ENCODE data around the gene CLSTN2.

CLSTN2 gene

DNA sequence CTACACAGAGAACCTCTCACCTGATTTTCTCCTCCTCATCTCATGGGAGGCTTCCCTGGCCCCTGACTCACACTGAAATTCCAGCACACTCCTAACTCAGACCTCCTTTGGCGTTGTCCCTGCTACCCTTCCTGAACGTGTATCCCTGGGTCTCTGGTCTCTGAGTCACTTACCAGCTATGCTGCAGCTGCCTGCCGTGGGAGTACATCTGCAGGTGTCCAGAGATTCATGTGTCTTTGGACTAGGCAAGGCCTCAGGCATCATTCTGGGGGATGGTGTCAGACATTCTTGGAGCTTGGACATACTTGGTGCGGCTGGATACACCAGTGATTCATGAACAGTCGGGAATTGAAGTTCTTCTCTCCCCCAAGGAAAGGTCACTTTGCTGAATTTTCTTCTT, 594.1 kb downstream of the CLSTN2 start:
- no peak for DNase-seq

GRCh38 chr3:140529558-140529957, 594.6 kb downstream of the CLSTN2 start:
- no peak for DNase-seq

DNA sequence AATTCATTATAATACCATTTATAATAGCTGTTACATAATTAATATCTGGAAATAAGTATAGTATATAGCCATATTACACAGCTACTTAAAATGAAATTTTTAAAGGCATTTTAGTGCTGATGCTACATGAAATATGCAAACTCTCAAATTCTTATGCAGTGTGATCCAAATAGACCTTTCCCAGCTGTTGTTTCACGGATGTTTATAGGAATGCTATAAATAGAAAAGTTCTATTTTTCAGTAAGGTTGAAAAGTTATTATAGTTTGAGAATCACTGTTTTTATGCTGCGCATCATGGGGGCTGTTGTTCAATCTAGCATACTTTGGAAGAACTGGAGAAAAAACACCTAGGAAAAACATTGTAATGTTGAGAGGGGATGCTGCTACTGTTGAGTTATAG, 595.1 kb downstream of the CLSTN2 start:
- no peak for DNase-seq

DNA sequence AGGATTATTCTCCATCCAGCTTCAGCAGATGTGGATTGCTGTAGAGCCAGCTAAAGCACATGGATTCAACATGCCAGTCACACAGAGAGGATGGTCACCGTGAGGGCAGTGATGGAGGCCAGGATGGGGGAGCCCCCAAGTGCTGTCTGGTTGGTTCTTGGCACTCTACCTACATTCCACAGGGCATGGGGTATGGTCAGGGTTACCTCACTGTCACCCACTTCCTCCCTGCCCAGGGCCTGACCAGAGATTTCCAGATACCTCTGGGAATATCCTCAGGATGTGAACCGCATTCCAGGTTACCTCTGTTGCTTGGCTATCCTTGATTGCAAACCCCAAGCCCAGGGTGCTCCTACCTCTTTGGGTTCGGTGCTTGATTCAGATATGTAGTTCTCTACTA, 595.6 kb downstream of the CLSTN2 start:
- no peak for DNase-seq

DNA sequence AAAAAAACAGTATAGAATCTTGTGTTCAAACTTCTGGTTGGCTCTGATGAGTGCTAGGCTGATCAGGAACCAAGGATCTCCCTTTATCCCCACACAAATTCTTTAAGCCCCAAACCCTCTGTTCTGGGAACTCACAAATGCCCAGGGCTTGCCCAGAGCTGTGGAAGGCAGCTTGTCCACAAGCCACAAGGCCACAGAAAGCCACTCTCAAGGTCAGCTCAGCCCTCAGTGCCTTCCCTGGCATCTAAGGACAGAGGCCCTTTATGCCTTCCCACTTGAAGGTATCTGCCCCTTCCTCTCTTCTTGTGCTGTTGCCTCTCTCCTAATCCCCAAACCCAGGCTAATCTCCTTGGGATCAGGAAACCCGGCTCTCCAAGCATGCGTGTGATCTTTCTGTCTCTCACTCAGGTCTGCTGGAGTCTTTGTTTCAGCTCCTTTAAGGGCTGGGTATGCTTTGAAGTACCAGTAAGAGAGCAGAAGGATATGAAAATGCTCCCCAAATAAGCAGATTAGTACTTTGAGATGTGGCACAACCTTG, 597.9 kb downstream of the CLSTN2 start:
- no peak for DNase-seq

DNA sequence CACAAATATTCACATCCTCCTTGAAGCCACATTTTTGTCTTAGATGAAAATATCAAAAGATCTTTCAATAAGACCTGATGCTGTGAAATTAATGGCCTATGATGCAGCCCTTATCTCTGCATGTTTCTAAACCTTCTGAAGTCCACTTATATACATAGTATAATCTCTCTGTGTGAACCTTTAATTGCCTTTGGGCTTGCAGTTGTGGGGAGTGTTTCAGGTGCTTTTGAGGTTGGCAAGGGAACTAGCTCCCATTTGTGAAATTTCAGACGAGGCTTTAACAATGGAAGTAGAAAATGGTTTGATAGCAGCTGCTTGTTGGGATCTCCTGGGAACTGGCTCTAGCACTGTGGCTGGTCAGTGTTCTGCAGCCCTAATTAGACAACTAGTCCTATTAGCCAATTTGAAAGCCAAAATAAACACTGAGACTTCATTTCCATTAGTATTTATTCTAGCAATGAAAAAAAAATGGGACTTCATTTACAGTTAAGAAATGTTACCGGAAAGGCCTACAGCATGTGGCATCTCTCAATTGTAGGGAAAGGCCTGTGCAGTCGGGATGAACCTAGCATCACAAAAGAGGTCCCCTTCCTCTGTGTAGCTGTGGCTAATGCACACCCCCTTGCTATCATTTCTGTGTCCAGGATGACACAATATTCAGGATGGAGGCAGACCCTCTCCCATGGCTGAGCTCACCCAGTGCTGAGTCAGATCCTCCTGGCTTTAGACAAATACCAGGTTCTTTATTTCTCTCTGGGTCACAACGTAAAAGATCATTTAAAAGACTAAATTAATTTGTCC, 602.1 kb downstream of the CLSTN2 start:
- no peak for DNase-seq

DNA sequence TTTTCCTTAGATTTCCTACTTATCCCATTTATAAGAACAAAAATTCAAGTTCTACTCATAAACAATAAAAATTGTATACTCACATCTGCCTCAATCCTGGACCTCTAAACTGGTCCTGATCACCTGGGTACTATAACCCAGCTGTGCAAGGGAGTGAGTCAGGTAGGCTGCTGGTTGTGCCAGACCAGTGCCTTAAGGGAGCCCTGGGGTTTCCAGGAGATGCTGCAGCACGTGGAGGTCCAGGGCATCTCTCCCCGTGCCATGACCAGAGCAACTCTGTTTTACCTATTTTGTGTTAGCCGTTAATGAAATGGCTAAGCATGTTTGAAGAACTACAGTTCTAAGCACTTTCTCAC, 602.7 kb downstream of the CLSTN2 start:
- DNase-seq = no peak

- no peak for DNase-seq
These were observed 605.3 kb downstream of the CLSTN2 start for GRCh38 chr3:140540262-140540661.

GRCh38 chr3:140541975-140542653, 607.1 kb downstream of the CLSTN2 start:
- DNase-seq = no peak

DNA sequence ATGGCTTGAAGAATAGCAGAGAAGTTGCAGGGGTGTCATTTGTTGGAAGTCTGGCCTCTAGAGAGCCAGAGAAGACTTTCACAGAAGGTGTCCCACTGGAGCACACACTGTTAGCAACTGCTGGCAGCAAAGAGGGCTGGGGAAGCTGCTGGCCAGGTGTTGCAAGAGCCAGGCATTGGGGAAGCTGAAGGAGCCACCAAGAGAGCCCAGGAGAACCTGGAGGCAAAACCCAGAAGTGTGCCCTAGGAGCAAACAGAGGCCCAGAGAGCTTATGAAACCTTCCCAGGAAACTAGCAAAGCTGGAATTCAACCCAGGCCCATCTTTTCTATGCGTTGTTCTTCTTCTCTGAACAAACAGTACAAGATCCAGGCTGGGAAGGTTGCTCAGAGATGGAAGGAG, 610.2 kb downstream of the CLSTN2 start:
- no peak for DNase-seq

DNA sequence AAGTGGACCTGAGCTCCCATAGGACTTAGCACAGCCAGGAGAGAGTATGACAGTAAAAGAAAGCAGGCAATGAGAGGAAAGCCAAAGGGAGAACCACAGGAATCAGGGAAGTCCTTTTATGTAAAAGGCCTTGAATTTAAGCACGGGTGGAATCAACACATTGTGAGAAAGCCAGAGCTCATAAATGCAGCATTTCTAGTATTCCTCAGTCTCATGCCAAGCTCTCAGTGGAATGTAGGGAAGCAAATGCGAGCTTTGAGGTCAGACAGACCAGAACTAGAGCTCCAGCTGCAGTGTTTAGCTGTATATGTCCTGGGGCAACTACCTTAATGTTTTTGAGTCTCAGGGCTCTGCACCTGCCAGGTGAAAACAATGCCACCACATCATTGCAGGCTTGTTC, 610.8 kb downstream of the CLSTN2 start:
- no peak for DNase-seq

DNA sequence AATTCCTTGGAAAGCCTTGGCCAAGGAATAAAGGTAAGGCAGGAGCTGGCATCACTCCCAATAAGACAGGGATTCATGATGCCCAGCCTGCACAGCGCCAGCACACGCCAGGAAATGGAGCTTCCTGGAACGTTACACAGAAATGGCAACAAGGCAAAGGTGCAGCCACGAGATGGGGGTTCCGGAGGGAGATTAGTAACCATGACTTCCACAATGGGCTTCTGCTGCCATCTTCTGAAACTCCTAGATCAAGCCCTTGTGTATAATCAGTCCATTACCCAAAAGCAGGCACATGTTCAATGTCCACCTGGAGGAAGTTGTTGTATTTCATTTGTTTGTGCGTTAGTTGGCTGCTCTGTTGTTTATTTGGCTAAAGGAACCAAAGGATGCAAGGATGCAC, 611.7 kb downstream of the CLSTN2 start:
- DNase-seq = peak; percentile 3

- no peak for DNase-seq
These were observed 617.4 kb downstream of the CLSTN2 start for GRCh38 chr3:140552403-140552802.

DNA sequence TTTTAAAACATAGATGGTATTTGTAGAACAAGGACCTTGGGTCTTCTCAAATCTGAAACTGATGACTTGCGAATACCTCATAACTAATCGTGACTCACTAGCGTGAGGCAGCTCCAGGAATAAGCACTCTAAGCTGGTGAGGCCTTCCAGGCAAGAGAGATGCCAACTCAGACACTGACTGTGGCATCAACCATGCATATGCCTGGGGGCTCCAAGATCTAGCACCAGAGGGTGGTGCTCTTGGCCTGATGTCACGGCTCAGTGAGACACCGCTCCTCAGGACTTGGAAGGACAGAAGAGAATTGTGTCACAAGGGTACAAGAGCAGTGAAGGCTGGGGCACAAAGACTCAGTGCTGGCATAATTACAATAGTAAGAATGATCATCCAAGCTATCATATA, 617.9 kb downstream of the CLSTN2 start:
- DNase-seq = peak; percentile 1

DNA sequence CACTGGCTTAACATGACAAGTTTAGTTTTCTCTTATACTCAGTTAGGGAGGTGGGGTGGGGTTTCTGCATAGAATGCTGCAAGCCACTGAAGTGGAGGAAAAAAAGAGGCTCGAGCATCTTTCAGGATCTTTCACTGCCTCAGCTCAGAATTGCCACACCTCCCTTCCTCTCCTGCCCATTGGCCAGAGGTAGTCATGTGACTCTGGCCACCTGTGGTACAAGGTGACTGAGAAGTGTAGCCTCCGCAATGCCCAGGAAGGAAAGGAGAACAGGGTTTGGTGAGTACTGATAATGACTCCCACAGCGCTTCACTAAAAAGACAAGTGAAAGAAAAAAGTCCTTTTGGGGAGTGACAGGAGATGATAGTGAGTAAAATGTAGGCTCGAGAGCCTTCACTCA, 618.6 kb downstream of the CLSTN2 start:
- DNase-seq = no peak

GRCh38 chr3:140555666-140556065, 620.7 kb downstream of the CLSTN2 start:
- DNase-seq = no peak

GRCh38 chr3:140557476-140557875, 622.5 kb downstream of the CLSTN2 start:
- no peak for DNase-seq

DNA sequence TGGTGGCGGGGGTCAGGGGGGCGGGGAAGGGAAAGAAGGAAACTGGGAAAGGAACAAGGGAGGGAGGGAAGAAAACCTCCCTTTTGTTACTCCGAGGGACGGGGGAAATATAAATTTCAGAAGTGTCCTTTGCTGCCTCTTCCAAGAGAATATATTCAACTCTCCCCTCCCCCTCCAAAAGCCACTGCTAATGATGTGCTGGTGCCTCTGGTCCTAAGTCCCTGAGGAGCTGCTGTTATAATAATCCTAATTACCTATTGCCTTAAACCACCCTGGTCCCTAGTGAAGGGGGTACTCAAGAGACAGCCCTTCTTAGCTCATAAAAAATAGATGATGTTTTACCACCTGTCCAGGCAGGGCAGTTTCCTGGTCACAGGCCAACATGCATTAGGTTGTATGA, 624.6 kb downstream of the CLSTN2 start:
- DNase-seq = no peak

DNA sequence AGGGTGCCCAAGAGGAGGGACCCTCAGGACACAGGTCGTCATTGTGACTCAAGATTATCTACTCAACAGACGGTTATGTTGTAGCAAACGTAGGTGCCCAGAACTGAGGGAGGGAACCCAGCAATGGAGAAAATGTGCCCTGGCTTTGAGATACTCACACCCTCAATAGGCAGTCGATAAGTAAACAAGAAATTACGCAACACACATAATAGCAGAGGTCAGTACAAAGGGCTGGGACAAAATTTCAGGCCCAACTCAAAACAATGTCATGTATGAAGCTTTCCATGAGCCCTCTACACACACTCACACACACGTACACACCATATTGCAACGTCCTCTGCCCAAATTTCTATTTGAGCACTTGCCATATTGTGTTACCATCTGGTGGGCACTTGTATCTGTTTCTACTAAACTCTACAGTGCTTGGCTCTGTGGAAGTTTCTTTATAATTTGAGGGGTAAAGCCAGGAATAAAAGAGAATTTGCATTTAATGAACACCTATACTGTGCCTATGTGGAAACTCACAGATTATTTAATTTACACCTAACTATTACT, 628.3 kb downstream of the CLSTN2 start:
- DNase-seq = no peak

GRCh38 chr3:140568131-140568530, 633.1 kb downstream of the CLSTN2 start:
- DNase-seq = no peak

- no peak for DNase-seq
These were observed 634.0 kb downstream of the CLSTN2 start for GRCh38 chr3:140568842-140569520.

- no peak for DNase-seq
These were observed 635.6 kb downstream of the CLSTN2 start for GRCh38 chr3:140570602-140571001.

DNA sequence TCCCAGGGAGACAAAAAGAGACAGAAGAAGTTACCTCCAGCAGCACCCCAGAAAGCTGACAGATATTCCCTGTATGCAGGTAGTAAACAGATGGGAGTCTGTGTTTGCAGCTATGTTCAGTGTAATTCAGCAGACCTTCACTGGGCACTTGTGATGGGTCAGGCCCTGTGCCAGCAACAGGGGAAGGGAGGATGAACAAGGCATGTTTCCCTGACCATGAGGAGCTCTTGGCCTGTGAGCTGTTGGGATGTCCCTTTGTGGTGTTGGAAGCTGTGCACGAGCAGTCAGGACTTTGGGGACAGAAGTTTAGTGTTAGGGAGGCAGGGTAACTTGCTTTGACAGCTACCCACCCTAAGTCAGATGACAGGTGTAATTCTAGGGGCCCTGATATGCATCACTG, 636.9 kb downstream of the CLSTN2 start:
- no peak for DNase-seq

GRCh38 chr3:140572334-140572733, 637.3 kb downstream of the CLSTN2 start:
- DNase-seq = no peak

Data from hematopoietic multipotent progenitor cell treated with erythropoietin and hydrocortisone succinate and interleukin-3 and kit ligand, for 4 days (in vitro differentiated cells).